ENCODE data around the gene PROCA1.
"Not testable (repeated sequence)": the region's sequence is repeated elsewhere in the genome, so short reads cannot be mapped to it uniquely, and the experiment has no call there.

PROCA1 gene

DNA sequence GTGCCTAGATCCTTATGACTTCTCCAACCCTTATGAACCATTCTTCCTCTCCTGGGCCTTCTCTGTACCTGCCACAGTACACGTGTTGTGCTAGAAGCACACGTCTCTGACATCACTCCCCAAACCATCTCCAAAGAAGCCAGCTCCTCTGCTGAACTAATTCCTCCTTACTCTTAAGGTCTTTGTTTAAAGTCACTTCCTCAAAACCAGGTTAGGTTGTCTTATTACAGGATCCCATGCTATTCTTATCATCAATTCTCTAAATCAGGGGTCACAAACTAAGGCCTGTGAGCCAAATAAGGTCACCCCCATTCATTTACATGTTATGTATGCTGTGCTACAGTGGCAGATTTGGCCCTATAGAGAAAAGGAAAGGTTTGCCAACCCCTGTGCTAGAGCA, 45.7 kb downstream of the PROCA1 start:
- DNase-seq: no peak

DNA sequence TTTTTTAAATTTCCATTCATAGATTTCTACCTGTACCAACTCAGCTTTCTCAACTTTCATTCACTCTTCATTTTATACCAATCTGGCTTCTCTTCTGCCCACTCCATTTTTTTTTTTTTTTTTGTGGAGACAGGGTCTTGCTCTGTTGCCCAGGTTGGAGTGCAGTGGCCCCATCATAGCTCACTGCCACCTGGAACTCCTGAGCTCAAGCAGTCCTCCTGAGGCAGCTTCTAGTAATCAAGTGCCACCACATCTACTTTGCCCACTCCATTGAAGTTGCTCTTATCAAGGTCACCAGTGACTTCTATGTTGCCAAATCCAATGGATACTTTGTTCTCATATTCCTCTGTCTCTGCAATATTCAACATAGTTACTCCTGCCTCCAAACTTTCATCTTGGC, 48.0 kb downstream of the PROCA1 start:
- no peak for DNase-seq

GRCh38 chr17:28662527-28662829, 49.2 kb downstream of the PROCA1 start:
- DNase-seq: no peak

DNA sequence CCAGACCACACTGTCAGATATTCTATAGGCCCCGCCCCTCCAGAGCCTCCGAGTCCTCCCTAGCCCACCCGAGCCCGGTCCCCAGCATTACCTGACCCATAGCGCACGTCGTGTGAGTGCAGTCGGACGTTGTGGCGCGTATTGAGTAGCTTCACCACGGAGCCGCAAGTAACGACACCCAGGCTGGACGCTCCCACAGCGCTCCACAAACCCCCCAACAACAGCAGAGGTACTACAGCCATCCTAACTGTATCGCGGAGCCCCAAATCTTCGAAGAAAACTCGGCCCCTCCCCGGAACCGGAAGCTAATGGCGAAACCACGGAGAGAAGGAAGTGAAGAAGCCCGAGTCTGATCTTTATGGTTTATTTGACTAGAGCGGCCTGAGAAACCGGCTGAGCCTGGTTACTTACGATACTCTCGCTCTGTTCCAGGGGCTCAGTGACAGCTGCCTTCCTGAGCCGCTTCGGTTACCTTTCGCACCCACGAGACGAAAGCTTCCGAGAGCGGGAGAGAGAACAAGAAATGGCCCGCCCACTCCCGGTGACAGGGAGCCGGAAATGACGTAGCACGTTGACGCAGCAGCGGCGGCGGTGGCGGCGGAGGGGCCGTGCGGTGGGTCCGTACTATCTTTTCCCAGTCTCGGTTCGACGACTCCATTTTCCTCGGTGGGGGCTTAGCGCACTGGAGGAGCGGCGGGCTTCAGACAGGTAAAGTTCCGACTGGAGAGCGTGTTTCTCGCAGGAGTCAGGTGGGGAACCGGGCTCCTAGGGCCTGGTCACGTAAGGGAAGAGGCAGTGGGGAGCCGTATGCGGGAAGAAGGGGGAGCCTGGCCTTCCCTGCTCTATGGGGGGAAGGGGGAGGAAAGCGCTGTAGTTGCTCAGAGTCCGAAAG, 49.8 kb downstream of the PROCA1 start, which contains the start of the genes SDF2 and SUPT6H:
Gene SDF2 (minus strand): TSS at position 272 of the 892 bp plus-strand sequence. CDS start 30 bp downstream, at position 242.
Gene SUPT6H (plus strand): TSS at position 571 of the 892 bp plus-strand sequence. CDS start 11,197 bp downstream, outside the sequence.
- DNase-seq: peak; percentile 95

DNA sequence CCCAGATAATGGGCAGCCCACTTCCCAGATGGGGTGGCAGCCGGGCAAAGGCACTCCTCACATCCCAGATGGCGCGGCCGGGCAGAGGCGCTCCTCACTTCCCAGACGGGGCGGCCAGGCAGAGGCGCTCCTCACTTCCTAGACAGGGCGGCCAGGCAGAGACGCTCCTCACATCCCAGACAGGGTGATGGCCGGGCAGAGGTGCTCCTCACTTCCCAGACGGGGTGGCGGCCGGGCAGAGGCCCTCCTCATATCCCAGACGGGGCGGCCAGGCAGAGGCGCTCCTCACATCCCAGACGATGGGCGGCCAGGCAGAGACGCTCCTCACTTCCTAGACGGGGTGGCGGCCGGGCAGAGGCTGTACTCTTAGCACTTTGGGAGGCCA, 52.2 kb downstream of the PROCA1 start:
- DNase-seq: not testable (repeated sequence)

DNA sequence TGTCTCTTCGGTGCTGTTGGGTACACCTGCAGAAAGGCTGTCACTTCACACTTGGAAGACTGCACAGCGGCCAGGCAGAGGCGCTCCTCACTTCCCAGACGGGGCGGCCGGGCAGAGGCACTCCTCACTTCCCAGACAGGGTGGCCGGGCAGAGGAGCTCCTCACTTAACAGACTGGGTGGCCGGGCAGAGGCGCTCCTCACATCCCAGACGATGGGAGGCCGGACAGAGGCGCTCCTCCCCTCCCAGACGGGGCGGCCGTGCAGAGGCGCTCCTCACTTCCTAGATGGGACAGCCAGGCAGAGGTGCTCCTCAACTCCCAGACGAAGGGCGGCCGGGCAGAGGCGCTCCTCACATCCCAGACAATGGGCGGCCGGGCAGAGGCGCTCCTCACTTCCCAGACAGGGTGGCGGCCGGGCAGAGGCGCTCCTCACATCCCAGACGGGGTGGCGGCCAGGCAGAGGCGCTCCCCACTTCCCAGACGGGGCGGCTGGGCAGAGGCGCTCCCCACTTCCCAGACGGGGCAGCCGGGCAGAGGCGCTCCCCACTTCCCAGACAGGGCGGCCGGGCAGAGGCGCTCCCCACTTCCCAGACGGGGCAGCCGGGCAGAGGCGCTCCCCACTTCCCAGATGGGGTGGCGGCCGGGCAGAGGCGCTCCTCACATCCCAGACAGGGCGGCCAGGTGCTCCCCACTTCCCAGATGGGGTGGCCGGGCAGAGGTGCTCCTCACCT, 52.8 kb downstream of the PROCA1 start:
- not testable (repeated sequence) for DNase-seq

GRCh38 chr17:28658342-28658741, 53.3 kb downstream of the PROCA1 start:
- DNase-seq: not testable (repeated sequence)

DNA sequence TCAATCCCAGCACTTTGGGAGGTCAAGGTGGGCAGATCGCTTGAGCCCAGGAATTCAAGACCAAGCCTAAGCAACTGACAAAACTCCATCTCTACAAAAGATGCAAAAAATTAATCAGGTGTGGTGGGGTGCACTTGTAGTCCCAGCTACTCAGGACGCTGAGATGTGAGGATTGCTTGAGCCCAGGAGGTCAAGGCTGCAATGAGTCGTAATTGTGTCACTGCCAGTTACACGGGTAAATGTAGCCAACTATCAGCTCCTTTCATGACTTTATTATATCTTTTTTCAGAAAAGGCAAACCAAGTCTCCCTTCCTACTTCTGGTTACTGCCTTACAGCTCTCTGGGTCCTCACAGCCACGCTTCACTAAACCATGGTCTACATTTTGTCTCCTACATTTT, 53.9 kb downstream of the PROCA1 start:
- no peak for DNase-seq

DNA sequence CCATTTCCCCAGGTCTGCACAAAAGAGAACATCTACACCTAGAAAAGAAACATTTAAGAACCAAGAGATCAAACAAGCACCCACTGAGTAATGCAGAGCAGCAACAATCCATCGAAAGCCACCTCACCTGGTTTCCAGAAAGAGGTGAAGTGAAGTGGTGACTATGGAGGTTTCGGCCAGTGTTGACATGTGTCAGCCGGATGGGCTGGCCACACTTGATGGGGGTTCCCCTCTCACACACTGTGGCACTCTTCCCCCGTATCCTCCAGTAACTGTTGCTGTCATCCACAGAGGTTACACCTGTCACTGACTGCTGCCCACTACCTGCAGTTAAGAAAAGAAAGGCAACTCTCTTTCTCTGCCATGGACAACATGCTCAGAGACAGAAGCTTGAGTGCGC, 56.5 kb downstream of the PROCA1 start:
- no peak for DNase-seq
